Hepatocyte (in vitro differentiated cells): Measurements from ENCODE around the gene RCOR2. TPM values are rescaled to one million over a fixed set of nuclear protein-coding genes. Genes with fewer than 3 reads are reported as not detected.

Experiments
- DNase-seq: peaks from one replicate; pipeline ENCODE4 v3.0.0-alpha.2; 2016; ENCODE audit warnings: low spot score
- H2AFZ ChIP-seq: fragments of 200-600 bp; sonication (generic); 2 replicates; pipeline ENCODE4 v1.6.0; 2016; ENCODE audit warnings: antibody characterized with exemption, mild to moderate bottlenecking
- H3K27ac ChIP-seq: fragments of 200-600 bp; sonication (generic); 2 replicates; pipeline ENCODE4 v1.5.1; 2016; ENCODE audit warnings: mild to moderate bottlenecking
- H3K27me3 ChIP-seq: fragments of 200-600 bp; sonication (generic); 2 replicates; pipeline ENCODE4 v1.6.1; 2016
- H3K36me3 ChIP-seq: fragments of 200-600 bp; sonication (generic); replicated peaks from 2 replicates; pipeline ENCODE4 v1.5.1; 2016; ENCODE audit warnings: low read depth; ENCODE audit not compliant: insufficient read depth
- H3K4me1 ChIP-seq: fragments of 200-600 bp; sonication (generic); 2 replicates; pipeline ENCODE4 v1.5.1; 2016; ENCODE audit warnings: mild to moderate bottlenecking, moderate library complexity; ENCODE audit not compliant: insufficient read depth
- H3K4me2 ChIP-seq: fragments of 200-600 bp; sonication (generic); 2 replicates; pipeline ENCODE4 v1.6.0; 2016
- H3K4me3 ChIP-seq: fragments of 200-600 bp; sonication (generic); 2 replicates; pipeline ENCODE4 v1.5.1; 2016; ENCODE audit warnings: mild to moderate bottlenecking
- H3K79me2 ChIP-seq: fragments of 200-600 bp; sonication (generic); 2 replicates; pipeline ENCODE4 v1.6.0; 2017; ENCODE audit warnings: mild to moderate bottlenecking
- H3K9me2 ChIP-seq: fragments of 200-600 bp; sonication (generic); replicated peaks from 2 replicates; pipeline ENCODE4 v1.6.0; 2017; ENCODE audit warnings: mild to moderate bottlenecking; ENCODE audit not compliant: insufficient read depth
- H3K9me3 ChIP-seq: fragments of 200-600 bp; sonication (generic); 2 replicates; pipeline ENCODE4 v1.5.1; 2016; ENCODE audit warnings: low read depth, mild to moderate bottlenecking
- H4K20me1 ChIP-seq: fragments of 200-600 bp; sonication (generic); 2 replicates; pipeline ENCODE4 v1.6.0; 2016; ENCODE audit warnings: mild to moderate bottlenecking; ENCODE audit not compliant: insufficient read depth, poor library complexity, severe bottlenecking
- EZH2 ChIP-seq: fragments of 200-600 bp; sonication (generic); IDR thresholded peaks from 2 replicates; pipeline ENCODE4 v1.6.1; 2016; ENCODE audit warnings: antibody characterized with exemption, mild to moderate bottlenecking, borderline replicate concordance
- EZH2phosphoT487 ChIP-seq: fragments of 200-600 bp; sonication (generic); IDR thresholded peaks from one replicate; pipeline ENCODE4 v1.6.1; 2018; ENCODE audit warnings: antibody characterized with exemption, mild to moderate bottlenecking, low read depth, moderate library complexity; ENCODE audit not compliant: unreplicated experiment, severe bottlenecking
- WGBS: methylation state at CpG from one replicate; pipeline ENCODE4 v1.1.6; 2016; ENCODE audit warnings: low lambda C conversion rate; ENCODE audit errors: missing lambda C conversion rate; 5-methylcytosine and 5-hydroxymethylcytosine counted together
- polyA plus RNA-seq: library from polyadenylated mRNA; unstranded; fragments of >200 nt; fragmentation: Nextera tagmentation; extraction: Ambion mirVana; gene quantifications from 2 replicates; pipeline ENCODE4 v1.2.1, GENCODE V29; 2016
- total RNA-seq: library from RNA; depleted of rRNA; stranded (reverse); fragments of >200 nt; gene quantifications from 2 replicates; pipeline ENCODE4 v1.2.3, GENCODE V29; 2014
- TF ChIP-seq, protein P1 (sequence below): fragments of 200-600 bp; sonication (generic); IDR thresholded peaks from 2 replicates; pipeline ENCODE4 v1.5.1; 2016; ENCODE audit warnings: antibody characterized with exemption, mild to moderate bottlenecking; ENCODE audit not compliant: poor library complexity

RCOR2 gene
- total and polyA plus RNA-seq, 2 experiments from 2014 or later, result 3.5 to 4.3 TPM

GRCh38 chr11:63923319-63923718, 6.4 kb upstream of the RCOR2 start:
- Histone ChIP-seq H3K4me3 (no peak overlapping the region), H2AFZ (no peak overlapping the region), H4K20me1 (no peaks in the 10 kb centered on the region), H3K36me3 (no peaks in the 10 kb centered on the region), H3K9me3 (no peaks in the 10 kb centered on the region), H3K27me3 (no peaks in the 10 kb centered on the region), H3K4me1 (peaks cover 27% of the 10 kb centered on the region), H3K4me2 (no peak overlapping the region), H3K9me2 (no peaks in the 10 kb centered on the region), H3K27ac (no peak overlapping the region), H3K79me2 (no peaks in the 10 kb centered on the region)
- DNase-seq, result no peak
- 78% methylated on average over 4 of the region's 4 CpGs for WGBS
- TF ChIP-seq, protein P1, sequence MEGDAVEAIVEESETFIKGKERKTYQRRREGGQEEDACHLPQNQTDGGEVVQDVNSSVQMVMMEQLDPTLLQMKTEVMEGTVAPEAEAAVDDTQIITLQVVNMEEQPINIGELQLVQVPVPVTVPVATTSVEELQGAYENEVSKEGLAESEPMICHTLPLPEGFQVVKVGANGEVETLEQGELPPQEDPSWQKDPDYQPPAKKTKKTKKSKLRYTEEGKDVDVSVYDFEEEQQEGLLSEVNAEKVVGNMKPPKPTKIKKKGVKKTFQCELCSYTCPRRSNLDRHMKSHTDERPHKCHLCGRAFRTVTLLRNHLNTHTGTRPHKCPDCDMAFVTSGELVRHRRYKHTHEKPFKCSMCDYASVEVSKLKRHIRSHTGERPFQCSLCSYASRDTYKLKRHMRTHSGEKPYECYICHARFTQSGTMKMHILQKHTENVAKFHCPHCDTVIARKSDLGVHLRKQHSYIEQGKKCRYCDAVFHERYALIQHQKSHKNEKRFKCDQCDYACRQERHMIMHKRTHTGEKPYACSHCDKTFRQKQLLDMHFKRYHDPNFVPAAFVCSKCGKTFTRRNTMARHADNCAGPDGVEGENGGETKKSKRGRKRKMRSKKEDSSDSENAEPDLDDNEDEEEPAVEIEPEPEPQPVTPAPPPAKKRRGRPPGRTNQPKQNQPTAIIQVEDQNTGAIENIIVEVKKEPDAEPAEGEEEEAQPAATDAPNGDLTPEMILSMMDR, result no peak
- TF ChIP-seq EZH2phosphoT487, result no peak
- TF ChIP-seq EZH2, result no peak

- Histone ChIP-seq H3K4me2 (no peak overlapping the region), H2AFZ (no peak overlapping the region), H3K9me3 (no peaks in the 10 kb centered on the region), H3K79me2 (no peaks in the 10 kb centered on the region), H3K9me2 (no peaks in the 10 kb centered on the region), H3K27me3 (no peaks in the 10 kb centered on the region), H3K4me3 (no peak overlapping the region), H3K27ac (no peak overlapping the region), H3K4me1 (peaks cover 33% of the 10 kb centered on the region), H4K20me1 (no peaks in the 10 kb centered on the region), H3K36me3 (no peaks in the 10 kb centered on the region)
- 86% methylated on average over 2 of the region's 2 CpGs for WGBS
- TF ChIP-seq EZH2 (no peak), EZH2phosphoT487 (no peak)
- TF ChIP-seq, protein P1, result no peak
- DNase-seq, result no peak
Measured at GRCh38 chr11:63922673-63923192, 5.8 kb upstream of the RCOR2 start.

GRCh38 chr11:63920939-63921417, 4.0 kb upstream of the RCOR2 start:
- H3K9me3 ChIP-seq, result no peaks in the 10 kb centered on the region
- TF ChIP-seq, protein P1, result peak; percentile 54
- no peak for TF ChIP-seq EZH2phosphoT487
- no peak for TF ChIP-seq EZH2
- H4K20me1 ChIP-seq, result no peaks in the 10 kb centered on the region
- no peaks in the 10 kb centered on the region for H3K9me2 ChIP-seq
- H3K27me3 ChIP-seq, result no peaks in the 10 kb centered on the region
- H3K79me2 ChIP-seq, result peaks cover 5% of the 10 kb centered on the region
- no peak overlapping the region for H3K27ac ChIP-seq
- H3K4me1 ChIP-seq, result peaks cover 42% of the 10 kb centered on the region
- WGBS, result 29% methylated on average over 13 of the region's 14 CpGs
- no peak overlapping the region for H2AFZ ChIP-seq
- H3K4me3 ChIP-seq, result no peak overlapping the region
- DNase-seq, result peak; percentile 51
- H3K36me3 ChIP-seq, result no peaks in the 10 kb centered on the region
- H3K4me2 ChIP-seq, result peak overlapping the region; percentile 99
